IPS-NIHi11 (cell line): Measurements from ENCODE around the gene BPIFB4.
"Not testable (repeated sequence)": the region's sequence is repeated elsewhere in the genome, so short reads cannot be mapped to it uniquely, and the experiment has no call there.

Source experiments
- DNase-seq: peaks from one replicate; pipeline ENCODE4 v3.0.0; 2012; ENCODE audit warnings: mixed read lengths, low spot score

BPIFB4 gene

DNA sequence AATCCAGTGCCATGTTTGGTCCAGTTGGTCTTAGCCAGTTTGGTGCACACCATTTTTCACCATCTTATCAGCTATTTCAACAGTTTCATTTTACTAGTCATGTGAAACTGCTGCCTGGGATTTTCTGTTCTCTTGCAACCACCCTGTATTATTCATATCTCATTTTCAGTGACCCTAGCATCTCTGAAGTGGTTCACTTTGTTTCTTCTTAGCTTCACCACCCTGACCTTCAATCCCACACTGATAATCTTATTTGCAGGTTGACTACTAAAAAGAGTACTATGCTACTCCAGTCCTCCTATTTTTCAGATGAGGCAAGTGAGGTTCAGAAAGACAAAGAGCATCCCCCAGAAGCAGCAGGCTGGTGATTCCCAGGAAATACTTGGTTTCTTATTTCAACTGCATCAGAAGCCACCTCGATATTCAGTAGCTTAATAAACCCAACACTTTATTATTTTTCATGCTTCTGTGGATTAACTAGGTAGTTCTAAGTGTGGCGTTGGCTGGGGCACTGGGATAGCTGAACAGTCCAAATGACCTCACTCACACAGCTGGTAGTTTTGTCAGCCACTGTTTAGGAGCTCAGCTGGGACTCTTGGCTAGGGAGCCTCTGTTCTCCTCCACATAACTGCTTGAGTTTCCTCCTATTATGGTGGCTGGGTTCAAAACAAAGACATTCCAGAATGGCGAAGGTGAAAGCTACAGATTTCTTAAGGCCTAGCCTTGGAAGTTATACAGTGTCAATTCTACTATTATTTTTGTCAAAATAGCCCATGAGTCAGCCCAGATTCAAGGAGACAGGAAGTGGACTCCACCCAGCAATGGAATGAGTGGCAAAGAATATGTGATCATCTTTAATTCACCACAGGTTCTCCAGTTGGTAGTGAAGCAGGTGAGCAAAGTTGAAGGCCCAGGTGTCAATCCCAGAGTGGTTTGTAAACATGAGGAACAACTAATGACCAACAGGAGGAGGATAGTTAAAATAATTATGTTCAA is 40.6 kb downstream of the BPIFB4 start:
- DNase-seq = no peak

DNA sequence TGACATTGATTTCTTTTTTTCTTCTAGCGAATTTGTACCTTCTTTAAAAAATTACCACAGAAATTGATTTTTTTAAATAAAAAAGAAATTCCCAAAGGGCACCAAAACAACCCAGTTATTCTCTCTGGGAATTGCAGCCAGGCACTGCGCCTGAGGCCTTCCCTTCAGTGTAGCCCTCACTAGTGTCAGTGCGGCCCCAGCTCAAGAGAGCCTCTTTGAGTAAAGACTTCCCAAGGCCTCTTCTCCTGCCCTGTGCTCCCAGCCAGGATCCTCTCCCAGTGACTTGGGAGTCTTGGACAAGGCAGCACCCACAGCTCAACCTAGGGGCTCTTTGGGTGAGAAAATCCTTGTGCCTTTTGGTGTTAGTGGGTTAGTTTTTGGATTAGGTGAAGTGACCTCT is 41.5 kb downstream of the BPIFB4 start:
- no peak for DNase-seq

DNA sequence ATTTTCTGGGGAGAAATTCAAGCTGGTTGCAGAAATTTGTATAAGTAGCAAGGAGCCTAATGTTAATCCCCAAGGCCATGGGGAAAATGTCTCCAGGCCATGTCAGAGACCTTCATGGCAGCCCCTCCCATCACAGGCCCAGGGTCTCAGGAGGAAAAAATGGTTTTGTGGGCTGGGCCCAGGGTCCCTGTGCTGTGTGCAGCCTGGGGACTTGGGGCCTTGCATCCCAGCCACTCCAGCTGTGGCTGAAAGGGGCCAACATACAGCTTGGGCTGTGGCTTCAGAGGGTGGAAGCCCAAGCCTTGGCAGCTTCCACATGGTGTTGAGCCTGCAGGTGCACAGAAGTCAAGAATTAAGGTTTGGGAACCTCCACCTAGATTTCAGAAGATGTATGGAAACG is 42.9 kb downstream of the BPIFB4 start:
- not testable (repeated sequence) for DNase-seq

GRCh38 chr20:33124261-33124660 is 44.8 kb downstream of the BPIFB4 start:
- no peak for DNase-seq

- no peak for DNase-seq
These were observed 45.6 kb downstream of the BPIFB4 start for GRCh38 chr20:33124994-33125393.

DNA sequence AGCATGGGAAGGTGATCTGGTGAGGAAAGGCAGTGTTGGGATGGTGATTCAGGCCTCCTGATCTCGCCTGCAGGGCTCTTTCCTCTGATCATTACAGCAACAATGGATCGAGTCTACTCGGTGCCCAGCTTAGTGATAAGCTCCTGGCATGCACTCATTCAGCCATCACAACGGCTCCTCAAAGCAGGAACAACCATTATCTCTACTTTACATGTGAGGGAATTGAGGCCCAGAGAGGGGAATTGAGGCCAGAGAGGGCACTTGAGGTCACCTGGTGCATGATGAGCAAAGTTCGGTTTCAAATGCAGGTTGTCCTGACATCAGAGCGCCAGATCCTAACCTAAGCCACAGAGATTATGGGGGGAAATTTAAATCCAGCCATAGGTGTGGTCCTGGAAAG is 46.5 kb downstream of the BPIFB4 start:
- no peak for DNase-seq

DNA sequence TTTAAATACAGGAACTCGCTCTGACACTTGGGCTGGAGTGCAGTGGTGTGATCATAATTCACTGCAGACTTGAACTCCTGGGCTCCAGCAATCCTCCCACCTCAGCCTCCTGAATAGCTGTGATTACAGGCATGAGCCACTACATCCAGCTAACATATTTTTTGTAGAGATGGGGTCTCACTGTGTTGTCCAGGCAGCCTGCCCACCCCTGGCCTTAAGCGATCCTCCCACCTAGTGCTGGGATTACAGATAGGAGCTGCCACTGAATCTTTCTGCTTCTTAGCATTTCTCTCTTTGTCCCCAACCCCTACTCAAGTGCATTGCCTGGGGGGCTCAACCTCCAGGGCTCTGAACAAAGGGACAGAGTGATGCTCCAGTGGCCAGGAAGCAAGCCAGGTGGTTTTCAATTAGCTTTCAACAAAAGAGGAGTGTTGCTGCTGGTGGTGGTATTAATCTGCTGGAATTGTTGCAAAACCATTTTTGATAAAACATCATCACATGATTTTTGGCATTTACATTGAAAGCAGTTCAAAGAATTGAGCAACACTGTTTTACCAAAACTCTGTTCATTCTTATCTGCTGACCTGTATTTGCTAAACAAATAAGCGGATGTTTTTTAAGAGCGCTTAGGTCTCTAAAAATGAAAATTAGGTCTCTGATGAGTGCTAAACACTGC is 48.1 kb downstream of the BPIFB4 start:
- no peak for DNase-seq

DNA sequence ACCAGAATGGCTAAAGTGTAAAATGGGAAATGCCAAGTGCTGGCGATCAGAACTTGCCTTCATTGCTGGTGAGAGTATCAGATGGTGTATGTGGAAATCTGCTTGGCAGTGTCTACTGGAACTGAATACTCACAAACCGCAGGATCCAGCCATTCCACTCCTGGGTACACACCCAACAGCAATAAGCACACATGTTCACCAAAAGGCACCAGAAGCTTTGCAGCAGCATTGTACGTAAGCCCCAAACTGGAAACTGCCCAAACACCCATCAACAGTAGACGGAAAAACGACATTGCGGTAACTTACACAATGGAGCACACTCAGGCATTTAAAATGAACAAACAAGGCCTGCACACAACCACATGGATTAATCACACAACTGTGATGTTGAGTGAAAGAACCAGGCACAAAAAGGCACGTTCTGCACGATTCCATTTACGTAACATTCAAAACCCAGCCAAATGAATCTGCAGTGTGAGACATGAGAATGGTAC is 51.2 kb downstream of the BPIFB4 start:
- no peak for DNase-seq

GRCh38 chr20:33131949-33132473 is 52.6 kb downstream of the BPIFB4 start:
- no peak for DNase-seq

DNA sequence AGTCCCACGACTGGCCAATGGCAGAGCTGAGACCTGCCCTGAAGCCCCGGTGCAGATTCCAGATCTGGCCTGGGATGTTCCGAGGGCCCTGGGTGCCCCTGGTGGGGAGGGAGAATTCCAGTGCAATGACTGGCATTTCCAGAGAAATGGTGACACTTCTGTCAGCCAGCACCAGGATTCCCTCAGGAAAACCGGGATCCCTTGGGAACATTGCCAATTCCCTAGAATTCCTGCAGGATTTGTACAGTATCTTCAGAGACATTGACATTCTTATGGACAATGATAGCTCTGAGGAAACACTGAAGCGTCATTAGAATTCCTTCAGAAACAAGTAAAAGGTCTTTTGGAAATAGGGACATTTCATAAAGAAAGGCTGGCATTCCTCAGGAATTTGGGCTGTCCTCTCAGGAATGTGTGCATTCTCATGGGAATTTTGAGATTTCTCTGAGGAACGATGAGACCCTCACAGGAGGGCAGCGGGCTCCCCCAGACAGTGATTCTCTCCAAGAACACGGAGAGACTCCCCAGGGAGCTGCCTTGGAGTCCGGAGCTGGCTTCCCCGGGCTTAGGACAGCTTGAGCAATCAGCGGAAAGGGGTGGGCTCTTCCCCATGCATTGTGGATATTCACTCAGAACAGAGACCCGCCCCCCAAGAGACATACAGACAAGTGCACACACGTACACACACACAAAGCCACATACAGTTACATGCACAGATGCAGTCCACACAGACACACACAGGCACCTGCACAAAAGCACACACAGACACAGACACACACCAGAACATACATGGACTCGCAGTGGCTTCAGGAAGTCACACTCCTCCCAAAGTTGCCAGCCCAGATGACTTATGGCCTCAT is 53.3 kb downstream of the BPIFB4 start:
- DNase-seq = peak; percentile 38

GRCh38 chr20:33133373-33133941 is 54.0 kb downstream of the BPIFB4 start:
- no peak for DNase-seq

DNA sequence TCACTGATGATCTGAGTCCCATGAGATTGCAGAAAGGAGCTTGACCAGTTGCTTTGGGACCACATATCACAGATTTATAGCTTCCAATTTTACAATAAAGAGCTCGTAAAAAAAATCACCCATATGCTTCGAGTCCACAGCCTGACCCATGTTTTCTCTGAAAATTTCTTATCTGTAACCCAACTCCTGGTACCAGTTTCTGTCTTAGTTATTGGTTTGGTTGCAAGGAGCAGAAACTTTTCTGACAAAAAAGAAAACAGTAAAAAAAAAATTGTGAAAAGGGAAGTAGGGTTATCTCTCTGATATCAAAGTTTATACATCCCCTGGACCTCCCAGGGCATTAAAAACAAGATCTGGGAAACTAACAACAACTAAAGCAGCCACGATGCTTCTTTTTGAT is 57.8 kb downstream of the BPIFB4 start:
- no peak for DNase-seq

GRCh38 chr20:33139467-33139866 is 60.0 kb downstream of the BPIFB4 start:
- no peak for DNase-seq

GRCh38 chr20:33145521-33145920 is 66.1 kb downstream of the BPIFB4 start:
- no peak for DNase-seq

DNA sequence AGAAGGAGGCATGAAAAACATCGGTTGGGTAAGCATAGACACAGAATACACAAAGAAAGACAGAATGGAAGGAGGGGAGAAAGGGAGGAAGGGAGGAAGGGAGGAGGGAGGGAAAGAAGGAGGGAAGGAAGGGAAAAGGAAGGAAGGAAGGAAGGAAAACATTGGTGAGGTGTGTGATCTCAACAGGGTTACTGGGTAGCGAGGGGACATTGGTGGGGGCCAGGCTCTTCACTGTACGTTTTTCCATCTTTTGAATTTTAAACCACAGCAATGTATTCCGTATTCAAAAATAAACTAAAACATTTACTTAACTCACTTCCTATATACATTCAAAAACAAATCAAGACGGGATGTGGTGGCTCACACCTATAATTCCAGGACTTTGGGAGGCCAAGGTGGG is 67.9 kb downstream of the BPIFB4 start:
- DNase-seq = no peak

DNA sequence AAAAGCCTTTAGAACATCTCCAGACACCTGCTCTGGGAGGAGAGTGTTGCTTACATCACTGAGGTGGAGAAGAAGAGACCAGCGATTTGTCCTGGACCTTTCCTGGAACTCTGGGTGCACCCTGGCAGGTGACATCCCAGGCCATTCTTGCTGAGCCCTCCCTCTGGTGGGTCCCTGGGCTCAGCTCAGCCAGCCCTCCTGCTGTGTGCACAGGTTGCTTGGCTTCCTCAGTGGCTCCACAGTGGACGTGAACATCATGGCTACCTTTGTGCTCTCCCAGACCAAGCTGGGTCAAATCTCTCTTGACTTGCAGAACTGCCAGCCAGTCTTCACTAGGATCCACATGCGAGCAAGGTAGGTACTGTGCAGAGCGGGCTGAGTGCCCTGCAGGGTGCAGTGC is 68.6 kb downstream of the BPIFB4 start:
- DNase-seq = no peak

GRCh38 chr20:33154252-33154651 is 74.8 kb downstream of the BPIFB4 start:
- DNase-seq = no peak

GRCh38 chr20:33158637-33159385 is 79.4 kb downstream of the BPIFB4 start:
- no peak for DNase-seq

DNA sequence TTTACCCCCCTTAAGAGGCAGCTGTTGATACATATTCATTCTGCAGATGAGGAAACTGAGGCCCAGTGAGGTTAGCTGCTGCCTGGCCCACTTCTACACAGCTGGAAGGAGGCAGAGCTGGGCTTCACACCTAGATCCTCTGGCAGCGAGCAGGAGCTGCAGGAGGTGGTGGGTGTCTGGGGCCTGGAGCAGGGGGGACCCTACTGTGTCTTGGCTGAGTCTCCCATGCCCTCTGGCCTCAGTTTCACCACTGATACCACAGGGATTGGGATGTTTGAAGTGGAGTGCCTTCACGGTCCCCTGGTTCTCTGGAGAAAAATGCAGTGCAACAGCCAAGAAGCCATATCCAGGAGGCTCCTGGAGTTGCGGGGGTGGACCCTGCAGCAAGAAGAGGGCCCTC is 80.3 kb downstream of the BPIFB4 start:
- DNase-seq = no peak

- DNase-seq = no peak
These were observed 81.2 kb downstream of the BPIFB4 start for GRCh38 chr20:33160681-33161080.
